Measurements from ENCODE around the gene SNX13. TPM values are rescaled to one million over a fixed set of nuclear protein-coding genes. Genes with fewer than 3 reads are reported as not detected.
A peak's percentile ranks its signal among the peaks of the same experiment; 100 is the strongest.

Gene SNX13
- polyA plus RNA-seq, 3 donors: 39.9 to 46.4 (median 43.0) TPM

GRCh38 chr7:17770710-17771375, 169.5 kb downstream of the SNX13 start:
- DNase-seq (ENCODE audit: extremely low read depth in 1 of 11, low read depth in 9 of 11, low spot score in 4 of 11): no peak

GRCh38 chr7:17769918-17770317, 170.4 kb downstream of the SNX13 start:
- peak; percentile 10 to 62 (median 36) for DNase-seq (ENCODE audit: extremely low read depth in 1 of 11, low read depth in 9 of 11, low spot score in 4 of 11)

- DNase-seq (ENCODE audit: extremely low read depth in 1 of 11, low read depth in 9 of 11, low spot score in 4 of 11): no peak
Measured at GRCh38 chr7:17758008-17758407, 182.3 kb downstream of the SNX13 start.

- no peak for DNase-seq (ENCODE audit: extremely low read depth in 1 of 11, low read depth in 9 of 11, low spot score in 4 of 11)
Measured at GRCh38 chr7:17746020-17746530, 194.2 kb downstream of the SNX13 start.

GRCh38 chr7:17745610-17746009, 194.7 kb downstream of the SNX13 start:
- DNase-seq (ENCODE audit: extremely low read depth in 1 of 11, low read depth in 9 of 11, low spot score in 4 of 11): no peak

- no peak for DNase-seq (ENCODE audit: extremely low read depth in 1 of 11, low read depth in 9 of 11, low spot score in 4 of 11)
Measured at GRCh38 chr7:17743316-17743715, 197.0 kb downstream of the SNX13 start.

- no peak for DNase-seq (ENCODE audit: extremely low read depth in 1 of 11, low read depth in 9 of 11, low spot score in 4 of 11)
Measured at GRCh38 chr7:17741426-17741825, 198.9 kb downstream of the SNX13 start.

Other genes starting within 250 kb of the SNX13 start
- gene PRPS1L1, start 87.4 kb upstream of the SNX13 start, polyA plus RNA-seq (ENCODE audit: insufficient read length in 3 of 3): not detected

Data from renal cortex interstitium (tissue), 11 donors.